K562 (cell line): ENCODE results near the gene PRRT1. TPM values are rescaled to one million over a fixed set of nuclear protein-coding genes. Genes with fewer than 3 reads are reported as not detected.
A peak's percentile ranks its signal among the peaks of the same experiment; 100 is the strongest.

ENCODE experiments used
- DEAF1 ChIP-seq: fragments of 450-650 bp; formaldehyde crosslinking; IDR thresholded peaks from 2 replicates; pipeline ENCODE4 v1.4.0; 2020; ENCODE audit warnings: mild to moderate bottlenecking, moderate library complexity
- DPF2 ChIP-seq: fragments of 450-650 bp; IDR thresholded peaks from 2 replicates; pipeline ENCODE4 v1.6.1; 2016
- FOSL1 ChIP-seq: fragments of 200-800 bp; sonication (Bioruptor generic); conservative IDR thresholded peaks from 2 replicates; pipeline ENCODE4 v1.6.1; 2016; ENCODE audit warnings: missing genetic modification characterization, missing compliant biosample characterization
- HDAC2 ChIP-seq: fragments of 450-650 bp; IDR thresholded peaks from 2 replicates; pipeline ENCODE4 v1.6.1; 2016; ENCODE audit warnings: mild to moderate bottlenecking
- HDGF ChIP-seq: fragments of 450-650 bp; IDR thresholded peaks from 2 replicates; pipeline ENCODE4 v1.6.1; 2016
- L3MBTL2 ChIP-seq: fragments of 450-650 bp; IDR thresholded peaks from 2 replicates; pipeline ENCODE4 v1.6.1; 2016; ENCODE audit warnings: mild to moderate bottlenecking, moderate library complexity
- MGA ChIP-seq: fragments of 450-650 bp; IDR thresholded peaks from 2 replicates; pipeline ENCODE4 v1.6.1; 2016; ENCODE audit warnings: mild to moderate bottlenecking, moderate library complexity
- PHB ChIP-seq: fragments of 250-450 bp; sonication (Bioruptor Pico); IDR thresholded peaks from 2 replicates; pipeline ENCODE4 v1.5.0; 2021
- ZBTB7A ChIP-seq: IDR thresholded peaks from 2 replicates; pipeline ENCODE4 v1.6.1; 2011; ENCODE audit warnings: low read depth, mild to moderate bottlenecking, low read length, moderate library complexity, borderline replicate concordance; ENCODE audit not compliant: control insufficient read depth
- ZNF655 ChIP-seq: fragments of 250-450 bp; sonication (Bioruptor Pico); IDR thresholded peaks from 2 replicates; pipeline ENCODE4 v1.5.0; 2021
- polyA plus RNA-seq, 8 experiments: library from polyadenylated mRNA; depleted of rRNA in 4 of 8; stranded (reverse) in 5 of 8; unstranded in 3 of 8; fragments of >200 nt; fragmentation: Nextera tagmentation in 2 of 8; fragmentation: Illumina TruSeq in 1 of 8; extraction: Ambion mirVana in 2 of 8; extraction: Trizol in 1 of 8; gene quantifications; 2 replicates each; pipeline versions ENCODE4 v1.2.1 to v1.2.3, GENCODE V29; 2011 to 2014; ENCODE audit warnings: inconsistent platforms in 1 of 8, missing spikeins in 1 of 8
- total RNA-seq, 7 experiments: library from RNA; depleted of rRNA in 6 of 7; stranded (reverse); fragments of >200 nt in 6 of 7; fragmentation: Illumina TruSeq in 2 of 7; extraction: Trizol in 2 of 7; gene quantifications; 2 replicates each; pipeline versions ENCODE4 v1.2.1 to v1.2.3, GENCODE V29; 2011 to 2021; ENCODE audit warnings: low replicate concordance in 1 of 7

The PRRT1 gene
- total and polyA plus RNA-seq, 9 of the 15 experiments (the other 6 are each of a cell fraction or from before 2014, with no cell fraction given) = 0.14 to 3.5 (median 0.41) TPM

GRCh38 chr6:32154514-32155161 is 2.9 kb upstream of the PRRT1 start (continued):
- TF ChIP-seq MGA = peak; percentile 80
- peak; percentile 90 for TF ChIP-seq HDAC2
- peak; percentile 30; the same call in 1 of the 2 replicates for TF ChIP-seq FOSL1
- peak; percentile 80; the same call in 1 of the 2 replicates for TF ChIP-seq L3MBTL2
- TF ChIP-seq ZNF655 (CRISPR knock-in tag) = no peak
- 0 out of 2 replicates have a peak, but pooled peaks have one; percentile 67 for TF ChIP-seq PHB (CRISPR knock-in tag)
- 0 out of 2 replicates have a peak, but pooled peaks have one; percentile 42 for TF ChIP-seq HDGF
- TF ChIP-seq ZBTB7A = peak; percentile 93
- peak; percentile 45; the same call in 1 of the 2 replicates for TF ChIP-seq DPF2
- TF ChIP-seq DEAF1 (CRISPR knock-in tag) = peak; percentile 74; the same call in 1 of the 2 replicates
